BJ (cell line): Measurements from ENCODE around the gene CTNNBL1. TPM values are rescaled to one million over a fixed set of nuclear protein-coding genes. Genes with fewer than 3 reads are reported as not detected.

Experiments used
- CTCF ChIA-PET: fragments of 350-600 bp; formaldehyde crosslinking; extraction: SDS; loops from one replicate; lab custom pipeline; 2021; ENCODE audit warnings: antibody characterized with exemption, inconsistent platforms; lab: Yijun Ruan, JAX
- POLR2A ChIA-PET: fragments of 300-600 bp; sonication (Branson Sonifier 250); formaldehyde crosslinking; extraction: SDS; loops from one replicate; lab custom pipeline; 2021; ENCODE audit warnings: antibody characterized with exemption; lab: Charles Lee
- DNase-seq: peaks from one replicate; pipeline ENCODE4 v3.0.0-alpha.2; 2011; ENCODE audit warnings: low read depth
- H3K27me3 ChIP-seq: 2 replicates; pipeline ENCODE4 v1.6.0; 2011; ENCODE audit warnings: low read length; ENCODE audit not compliant: control insufficient read depth, insufficient read depth
- H3K36me3 ChIP-seq: 2 replicates; pipeline ENCODE4 v1.5.1; 2011; ENCODE audit warnings: low read length; ENCODE audit not compliant: control insufficient read depth, insufficient read depth
- H3K4me3 ChIP-seq: 2 replicates; pipeline ENCODE4 v1.5.1; 2011; ENCODE audit warnings: low read depth, mild to moderate bottlenecking, control low read depth, low read length
- polyA plus RNA-seq: library from polyadenylated mRNA; depleted of rRNA; stranded (reverse); fragments of >200 nt; gene quantifications from 2 replicates; pipeline ENCODE4 v1.2.3, GENCODE V29; 2011
- TF ChIP-seq, protein P1 (sequence below): IDR thresholded peaks from 2 replicates; pipeline ENCODE4 v1.5.1; 2011; ENCODE audit warnings: low read depth, mild to moderate bottlenecking, control low read depth, inconsistent platforms, low read length, moderate library complexity; ENCODE audit not compliant: insufficient read depth

The CTNNBL1 gene
- polyA plus RNA-seq, 1 experiment: 38.4 TPM

DNA sequence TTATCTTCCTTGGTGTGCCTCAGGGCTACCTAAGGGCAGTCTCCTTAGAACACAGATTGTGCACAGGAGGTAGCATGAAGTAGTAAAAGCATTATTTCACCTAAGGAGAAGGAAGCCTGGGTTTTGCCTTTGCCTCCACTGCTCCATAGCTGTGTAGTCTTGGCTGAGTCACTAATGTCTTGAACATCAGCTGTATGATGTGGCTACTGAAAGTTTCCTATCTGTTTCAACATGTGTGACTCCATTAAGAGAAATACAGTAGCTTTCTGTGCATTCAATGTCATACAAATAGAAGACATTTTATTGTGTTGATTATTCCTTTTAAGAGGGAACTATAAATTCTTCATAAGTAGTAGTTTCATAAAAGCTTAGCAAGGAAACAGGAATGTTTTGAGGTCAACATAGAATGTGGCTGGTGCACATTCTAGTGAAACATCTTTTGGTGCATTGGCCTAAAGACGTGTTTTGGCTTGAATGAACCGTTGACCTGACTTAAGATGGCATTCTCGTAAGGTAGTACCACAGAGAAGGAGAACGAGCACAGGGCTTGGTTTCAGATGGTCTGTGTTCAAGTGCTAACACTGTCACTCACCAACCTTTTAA is 70.6 kb downstream of the CTNNBL1 start:
- CTCF ChIA-PET: interaction anchor here (0.7 to 1.4 kb wide), 3 partner anchors 11 to 456 kb away, joined by 3 read pairs; no protein-coding TSS in a partner anchor
- Histone ChIP-seq H3K27me3 (no peaks in the 10 kb centered on the region), H3K4me3 (no peak overlapping the region), H3K36me3 (peaks cover 3% of the 10 kb centered on the region)
- POLR2A ChIA-PET: no interaction called here
- DNase-seq: no peak
- TF ChIP-seq, protein P1, sequence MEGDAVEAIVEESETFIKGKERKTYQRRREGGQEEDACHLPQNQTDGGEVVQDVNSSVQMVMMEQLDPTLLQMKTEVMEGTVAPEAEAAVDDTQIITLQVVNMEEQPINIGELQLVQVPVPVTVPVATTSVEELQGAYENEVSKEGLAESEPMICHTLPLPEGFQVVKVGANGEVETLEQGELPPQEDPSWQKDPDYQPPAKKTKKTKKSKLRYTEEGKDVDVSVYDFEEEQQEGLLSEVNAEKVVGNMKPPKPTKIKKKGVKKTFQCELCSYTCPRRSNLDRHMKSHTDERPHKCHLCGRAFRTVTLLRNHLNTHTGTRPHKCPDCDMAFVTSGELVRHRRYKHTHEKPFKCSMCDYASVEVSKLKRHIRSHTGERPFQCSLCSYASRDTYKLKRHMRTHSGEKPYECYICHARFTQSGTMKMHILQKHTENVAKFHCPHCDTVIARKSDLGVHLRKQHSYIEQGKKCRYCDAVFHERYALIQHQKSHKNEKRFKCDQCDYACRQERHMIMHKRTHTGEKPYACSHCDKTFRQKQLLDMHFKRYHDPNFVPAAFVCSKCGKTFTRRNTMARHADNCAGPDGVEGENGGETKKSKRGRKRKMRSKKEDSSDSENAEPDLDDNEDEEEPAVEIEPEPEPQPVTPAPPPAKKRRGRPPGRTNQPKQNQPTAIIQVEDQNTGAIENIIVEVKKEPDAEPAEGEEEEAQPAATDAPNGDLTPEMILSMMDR: no peak

DNA sequence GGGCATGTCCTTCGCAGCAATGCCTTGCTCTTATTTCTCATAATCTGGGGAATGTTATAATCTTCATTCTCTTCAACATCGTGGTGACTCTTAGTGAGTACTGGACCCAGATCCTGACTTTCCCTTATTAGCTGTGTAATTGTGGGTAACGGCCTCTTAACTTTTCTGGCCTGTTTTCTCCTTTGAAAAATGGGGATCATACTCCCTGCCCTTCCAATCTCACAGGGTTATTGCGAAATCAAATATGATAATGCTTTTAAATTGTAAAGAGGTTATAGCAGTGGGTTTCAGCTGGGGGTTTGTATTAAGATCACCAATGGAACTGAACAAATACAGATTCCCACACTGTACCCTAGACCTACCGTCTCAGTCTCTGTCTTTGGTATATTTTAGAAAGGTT is 77.1 kb downstream of the CTNNBL1 start:
- no peaks in the 10 kb centered on the region for H3K27me3 ChIP-seq
- DNase-seq: no peak
- H3K4me3 ChIP-seq: no peak overlapping the region
- TF ChIP-seq, protein P1: no peak
- CTCF ChIA-PET: no interaction called here
- POLR2A ChIA-PET: no interaction called here
- peaks cover 3% of the 10 kb centered on the region for H3K36me3 ChIP-seq

DNA sequence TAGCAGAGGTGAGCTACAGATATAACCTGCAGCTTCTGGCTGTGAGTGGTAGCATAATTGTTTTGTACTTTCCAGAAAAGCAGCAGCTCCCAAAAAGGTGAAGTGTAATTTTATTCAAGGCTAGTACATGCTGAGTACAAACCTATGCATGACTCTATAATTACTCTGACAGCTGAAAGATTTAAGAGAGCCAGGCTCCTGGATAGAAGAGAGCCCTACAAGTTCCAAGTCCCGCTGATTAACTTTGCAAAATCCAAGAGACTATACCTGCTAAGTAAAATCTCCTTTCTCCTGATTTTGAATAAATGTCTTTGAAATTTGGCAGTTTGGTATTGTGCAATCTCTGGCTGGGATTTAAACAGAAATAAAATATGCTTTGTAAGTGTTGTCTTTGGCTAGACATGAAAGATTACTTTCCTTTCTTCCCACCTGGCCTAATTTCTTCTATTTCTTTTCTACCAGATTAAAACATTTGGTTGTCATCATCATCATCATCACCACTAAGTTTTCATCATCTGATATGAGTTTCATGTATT is 79.5 kb downstream of the CTNNBL1 start:
- TF ChIP-seq, protein P1: no peak
- Histone ChIP-seq H3K27me3 (no peaks in the 10 kb centered on the region), H3K4me3 (no peak overlapping the region), H3K36me3 (no peaks in the 10 kb centered on the region)
- CTCF ChIA-PET: interaction anchor here (1.3 kb wide), 1 partner anchor 11 kb away, joined by 4 read pairs; no protein-coding TSS in a partner anchor
- no peak for DNase-seq
- POLR2A ChIA-PET: no interaction called here

DNA sequence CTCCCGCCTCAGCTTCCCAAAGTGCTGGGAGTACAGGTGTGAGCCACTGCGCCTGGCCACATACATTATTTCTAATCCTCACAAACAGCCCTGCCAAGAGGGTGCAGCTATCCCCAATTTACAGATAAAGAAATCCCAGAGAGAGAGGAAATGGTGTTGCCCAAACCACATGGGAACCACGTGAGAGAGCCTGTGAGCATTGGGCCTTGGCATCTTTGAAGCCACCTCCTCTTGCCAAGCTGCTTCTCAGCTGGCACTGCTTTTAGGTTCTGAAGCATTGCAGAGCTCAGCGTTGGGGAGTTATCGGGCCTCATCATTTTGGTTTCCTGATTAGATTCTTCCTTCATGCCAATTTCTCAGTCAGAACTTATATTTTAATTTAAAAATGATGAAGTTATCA is 80.3 kb downstream of the CTNNBL1 start:
- Histone ChIP-seq H3K4me3 (no peak overlapping the region), H3K27me3 (no peaks in the 10 kb centered on the region), H3K36me3 (no peaks in the 10 kb centered on the region)
- CTCF ChIA-PET: interaction anchor here (1.0 kb wide), 1 partner anchor 12 kb away, joined by 3 read pairs; no protein-coding TSS in a partner anchor
- POLR2A ChIA-PET: no interaction called here
- TF ChIP-seq, protein P1: no peak
- no peak for DNase-seq

DNA sequence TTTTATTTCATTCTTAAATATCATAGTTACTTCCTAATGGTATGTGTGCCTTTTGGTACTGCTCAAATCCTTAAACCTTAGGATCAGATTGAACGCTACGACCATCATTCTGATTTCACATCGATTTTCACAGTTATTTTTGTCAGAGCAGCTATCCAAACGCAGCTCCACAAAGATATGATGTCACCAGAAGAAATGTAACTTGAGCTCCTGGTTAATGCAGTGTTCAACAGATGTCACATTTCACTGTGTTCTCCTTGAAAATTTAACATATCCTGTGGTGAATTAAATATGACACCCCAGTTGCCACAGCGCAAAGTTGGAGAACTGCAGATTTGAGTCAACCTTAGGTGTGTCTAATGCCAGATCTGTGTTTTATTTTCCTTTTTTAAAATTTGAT is 81.4 kb downstream of the CTNNBL1 start:
- ChIA-PET CTCF (interaction anchor here (0.7 to 1.0 kb wide), 2 partner anchors 10 to 13 kb away, joined by 3 read pairs; no protein-coding TSS in a partner anchor), POLR2A (no interaction called here)
- DNase-seq: no peak

More for the DNA sequence above, 81.4 kb downstream of the CTNNBL1 start:
- no peak overlapping the region for H3K4me3 ChIP-seq
- no peaks in the 10 kb centered on the region for H3K36me3 ChIP-seq
- TF ChIP-seq, protein P1: no peak
- no peaks in the 10 kb centered on the region for H3K27me3 ChIP-seq
